ENCODE data around the gene AUTS2.

DNA sequence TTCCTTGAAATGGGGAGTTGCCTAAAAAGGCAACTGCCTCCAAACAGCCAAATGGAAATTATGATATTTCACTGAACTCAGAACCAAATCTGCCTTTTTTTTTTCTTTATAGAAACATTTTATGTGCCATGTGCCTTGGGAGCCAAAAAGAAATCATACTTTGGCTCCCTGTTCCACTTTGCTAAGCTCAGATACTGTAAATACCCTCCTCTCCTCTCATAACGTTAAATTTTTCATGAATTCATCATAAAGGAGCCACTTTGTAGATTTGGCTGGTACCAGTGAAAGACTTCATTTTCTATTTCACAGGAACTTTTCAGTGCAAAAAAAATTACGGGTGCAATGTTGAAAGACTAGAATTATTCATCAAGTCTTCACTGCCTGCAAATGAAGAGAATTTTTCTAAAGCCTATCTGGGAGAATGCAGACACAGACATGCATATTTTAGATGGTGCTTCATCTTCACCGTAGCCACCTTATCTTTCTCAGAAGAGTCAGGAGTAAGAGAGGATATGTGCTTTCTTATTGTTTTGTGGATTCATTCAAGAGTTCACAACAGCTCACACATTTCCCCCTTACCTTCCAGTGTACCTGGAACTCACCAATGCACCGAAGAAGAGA is 791.4 kb downstream of the AUTS2 start:
- TF ChIP-seq, protein P1, sequence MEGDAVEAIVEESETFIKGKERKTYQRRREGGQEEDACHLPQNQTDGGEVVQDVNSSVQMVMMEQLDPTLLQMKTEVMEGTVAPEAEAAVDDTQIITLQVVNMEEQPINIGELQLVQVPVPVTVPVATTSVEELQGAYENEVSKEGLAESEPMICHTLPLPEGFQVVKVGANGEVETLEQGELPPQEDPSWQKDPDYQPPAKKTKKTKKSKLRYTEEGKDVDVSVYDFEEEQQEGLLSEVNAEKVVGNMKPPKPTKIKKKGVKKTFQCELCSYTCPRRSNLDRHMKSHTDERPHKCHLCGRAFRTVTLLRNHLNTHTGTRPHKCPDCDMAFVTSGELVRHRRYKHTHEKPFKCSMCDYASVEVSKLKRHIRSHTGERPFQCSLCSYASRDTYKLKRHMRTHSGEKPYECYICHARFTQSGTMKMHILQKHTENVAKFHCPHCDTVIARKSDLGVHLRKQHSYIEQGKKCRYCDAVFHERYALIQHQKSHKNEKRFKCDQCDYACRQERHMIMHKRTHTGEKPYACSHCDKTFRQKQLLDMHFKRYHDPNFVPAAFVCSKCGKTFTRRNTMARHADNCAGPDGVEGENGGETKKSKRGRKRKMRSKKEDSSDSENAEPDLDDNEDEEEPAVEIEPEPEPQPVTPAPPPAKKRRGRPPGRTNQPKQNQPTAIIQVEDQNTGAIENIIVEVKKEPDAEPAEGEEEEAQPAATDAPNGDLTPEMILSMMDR (IDR thresholded peaks at IDR 0.05), result no peak
- TF ChIP-seq POLR2A (IDR thresholded peaks at IDR 0.05), result no peak
